ENCODE data around the gene PRPS1L1.

PRPS1L1 gene

GRCh38 chr7:18013936-18014335 is 13.7 kb downstream of the PRPS1L1 start:
- no peak for DNase-seq (ENCODE audit: low read depth in 2 of 2)

DNA sequence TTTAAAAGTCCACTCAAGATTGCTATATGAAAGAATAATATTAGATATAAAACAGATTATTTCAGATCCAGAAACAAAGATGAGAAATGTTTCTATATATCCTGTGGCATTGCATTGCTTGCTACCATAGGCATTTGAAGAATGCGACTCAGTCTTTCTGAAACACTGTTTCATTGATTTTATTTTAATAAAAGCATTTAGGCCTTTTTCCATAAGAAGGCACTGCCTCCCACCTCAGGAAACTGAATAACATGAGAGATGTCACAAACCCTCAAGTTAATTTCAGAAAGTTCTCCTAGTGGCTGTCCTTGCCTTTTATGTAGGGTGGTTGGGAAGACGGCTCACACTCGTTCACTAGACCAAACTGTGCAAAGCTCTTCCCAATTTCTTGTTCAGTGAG is 23.3 kb downstream of the PRPS1L1 start:
- no peak for DNase-seq (ENCODE audit: low read depth in 2 of 2)

DNA sequence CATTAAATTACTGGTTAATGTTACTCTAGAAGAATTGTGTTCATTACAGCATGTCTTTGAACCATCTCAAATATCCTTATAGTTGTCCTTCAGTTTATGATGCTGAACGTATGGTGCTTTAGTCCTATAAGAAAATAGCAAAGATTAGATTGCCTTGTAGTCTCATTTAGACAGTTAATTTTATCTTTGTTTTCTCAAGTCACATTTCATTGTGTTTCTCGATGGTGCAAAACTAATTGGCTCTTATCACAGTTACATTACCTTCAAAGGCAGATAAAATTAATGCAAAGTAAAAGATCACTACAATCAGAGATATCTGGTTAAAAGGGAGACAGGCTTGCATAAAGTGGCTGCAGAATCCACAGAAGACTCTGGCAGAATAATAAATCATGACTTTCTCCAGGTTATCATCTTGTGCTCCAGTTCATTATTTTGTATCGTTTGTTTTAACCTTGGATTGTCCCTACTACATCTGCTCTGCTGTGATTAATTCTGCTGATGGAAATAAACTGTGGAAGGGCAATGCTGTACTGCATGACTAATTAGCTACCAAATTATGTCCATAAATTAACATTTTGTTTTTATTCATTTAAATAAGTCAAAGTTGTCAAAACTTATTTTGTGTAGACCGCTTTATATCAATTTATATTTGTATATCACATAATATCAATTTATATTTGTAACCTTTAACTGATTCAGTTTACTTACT is 24.2 kb downstream of the PRPS1L1 start:
- no peak for DNase-seq (ENCODE audit: low read depth in 2 of 2)

GRCh38 chr7:17998692-17999091 is 29.0 kb downstream of the PRPS1L1 start:
- no peak for DNase-seq (ENCODE audit: low read depth in 2 of 2)

DNA sequence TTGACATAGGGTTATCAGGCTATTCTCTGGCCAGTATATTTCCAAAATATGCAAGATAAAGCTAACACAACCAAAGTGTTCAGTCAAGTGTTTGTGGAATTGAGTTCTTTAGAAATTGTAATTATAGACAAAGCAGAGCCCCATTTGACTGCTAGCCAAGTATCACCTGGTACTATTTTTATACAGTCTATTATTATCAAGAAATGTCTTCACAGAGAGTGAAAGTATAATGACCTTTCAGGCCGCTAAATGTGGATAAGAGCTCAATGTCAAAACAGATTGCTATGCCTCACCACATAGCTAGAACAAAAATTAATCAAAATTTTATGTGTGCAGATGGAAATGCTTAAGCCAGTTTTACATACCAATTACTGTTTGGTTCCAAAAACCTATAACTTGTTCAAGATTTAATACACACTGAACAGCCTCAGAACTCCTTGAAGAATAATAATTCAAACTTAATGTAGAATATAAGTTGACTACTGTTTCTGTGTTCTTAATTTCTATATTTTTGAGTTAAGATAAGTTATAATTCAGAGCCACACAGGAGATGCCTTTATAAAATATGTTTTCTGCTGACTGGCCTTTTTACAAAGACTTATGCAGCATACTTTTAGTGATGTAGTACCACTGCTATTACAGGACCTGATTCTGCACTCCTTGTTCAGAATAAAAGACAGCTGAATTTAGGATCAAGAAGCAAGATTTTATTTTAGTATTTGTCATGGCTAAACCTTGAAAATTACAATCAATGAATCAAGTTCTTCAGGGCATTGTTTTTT is 31.0 kb downstream of the PRPS1L1 start:
- DNase-seq (ENCODE audit: low read depth in 2 of 2): no peak

- DNase-seq (ENCODE audit: low read depth in 2 of 2): no peak
Observed at GRCh38 chr7:17996040-17996439, 31.6 kb downstream of the PRPS1L1 start.

- peak in 1 of 2 donors; percentile 0 for DNase-seq (ENCODE audit: low read depth in 2 of 2)
Observed at GRCh38 chr7:17994079-17994850, 33.4 kb downstream of the PRPS1L1 start.

GRCh38 chr7:17991866-17992648 is 35.6 kb downstream of the PRPS1L1 start:
- peak in 1 of 2 donors; percentile 4 for DNase-seq (ENCODE audit: low read depth in 2 of 2)

DNA sequence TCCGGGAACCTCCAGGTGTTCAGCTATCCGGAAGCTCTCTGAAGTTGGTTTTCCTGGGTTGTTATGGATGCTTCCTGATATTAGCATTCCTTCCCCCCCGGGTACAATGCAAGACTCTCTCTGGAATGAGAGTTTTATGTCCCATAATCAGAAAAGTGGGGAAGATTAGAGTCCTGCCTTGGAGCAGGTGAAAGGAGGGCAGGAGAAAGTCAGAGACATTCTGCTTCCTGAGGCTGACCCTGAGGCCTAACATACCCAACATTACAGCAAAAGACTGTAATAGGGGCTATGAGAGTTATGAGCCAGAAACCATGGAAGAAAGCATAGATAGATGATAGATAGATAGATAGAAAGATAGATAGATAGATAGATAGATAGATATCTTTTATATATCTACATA is 36.9 kb downstream of the PRPS1L1 start:
- no peak for DNase-seq (ENCODE audit: low read depth in 2 of 2)

- DNase-seq (ENCODE audit: low read depth in 2 of 2): no peak
Observed at GRCh38 chr7:17989546-17989945, 38.1 kb downstream of the PRPS1L1 start.

GRCh38 chr7:17988858-17989257 is 38.8 kb downstream of the PRPS1L1 start:
- DNase-seq (ENCODE audit: low read depth in 2 of 2): no peak

DNA sequence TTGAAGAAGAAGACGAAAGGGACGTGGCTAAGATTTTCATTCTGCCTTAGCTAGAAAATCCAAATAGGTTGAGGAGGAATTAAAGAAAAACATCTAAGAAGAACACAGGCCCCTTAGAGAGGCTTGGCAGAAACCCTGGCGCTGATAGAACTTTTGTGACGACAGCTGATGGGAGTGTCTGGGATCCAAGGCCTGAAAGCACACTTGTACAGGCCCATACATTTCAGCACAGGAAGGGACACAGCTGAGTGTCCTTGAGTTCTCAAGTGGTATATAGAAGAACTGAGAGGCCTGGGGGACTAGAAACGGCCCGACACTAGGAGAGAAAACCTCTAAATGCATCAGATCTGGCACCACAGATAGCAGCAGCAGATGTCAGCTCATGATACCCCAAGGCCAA is 39.5 kb downstream of the PRPS1L1 start:
- DNase-seq (ENCODE audit: low read depth in 2 of 2): no peak

DNA sequence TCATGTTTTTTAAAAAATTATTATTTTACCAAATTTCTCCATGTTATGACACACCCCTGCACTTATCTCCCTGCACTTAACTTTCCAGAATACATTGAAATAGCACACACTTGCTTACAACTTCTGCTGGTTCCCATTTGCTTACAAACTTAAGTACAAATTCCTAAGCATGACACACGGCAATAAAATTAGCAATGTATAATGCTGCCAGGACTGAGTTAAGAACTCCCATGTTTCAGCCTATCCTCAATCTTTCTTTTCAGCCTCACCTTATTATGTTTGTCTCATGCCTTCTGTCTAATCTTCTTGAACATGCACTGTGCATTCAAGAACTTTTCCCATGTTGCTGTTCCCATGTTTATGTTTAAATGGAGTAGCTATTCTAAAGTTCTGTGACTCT is 40.8 kb downstream of the PRPS1L1 start:
- no peak for DNase-seq (ENCODE audit: low read depth in 2 of 2)

- no peak for DNase-seq (ENCODE audit: low read depth in 2 of 2)
Observed at GRCh38 chr7:17985473-17986239, 42.0 kb downstream of the PRPS1L1 start.

DNA sequence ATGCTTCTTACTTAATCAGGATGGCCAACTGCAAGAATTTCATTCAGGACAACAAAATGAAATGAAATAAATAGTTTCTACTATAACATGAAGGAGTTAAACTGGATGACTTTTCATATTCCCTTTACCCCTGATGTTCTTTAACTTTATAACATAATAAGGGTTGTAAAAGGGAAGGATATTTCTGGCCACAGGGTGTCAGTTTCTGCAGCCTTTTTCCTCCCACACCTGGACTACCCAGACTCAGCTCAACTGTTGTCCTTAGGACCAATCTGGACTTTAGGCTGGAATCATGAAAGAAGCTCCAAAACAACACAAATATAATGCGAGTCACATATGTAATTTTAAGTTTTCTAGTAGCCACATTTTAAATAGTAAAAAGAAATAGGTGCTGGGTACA is 43.4 kb downstream of the PRPS1L1 start:
- no peak for DNase-seq (ENCODE audit: low read depth in 2 of 2)

DNA sequence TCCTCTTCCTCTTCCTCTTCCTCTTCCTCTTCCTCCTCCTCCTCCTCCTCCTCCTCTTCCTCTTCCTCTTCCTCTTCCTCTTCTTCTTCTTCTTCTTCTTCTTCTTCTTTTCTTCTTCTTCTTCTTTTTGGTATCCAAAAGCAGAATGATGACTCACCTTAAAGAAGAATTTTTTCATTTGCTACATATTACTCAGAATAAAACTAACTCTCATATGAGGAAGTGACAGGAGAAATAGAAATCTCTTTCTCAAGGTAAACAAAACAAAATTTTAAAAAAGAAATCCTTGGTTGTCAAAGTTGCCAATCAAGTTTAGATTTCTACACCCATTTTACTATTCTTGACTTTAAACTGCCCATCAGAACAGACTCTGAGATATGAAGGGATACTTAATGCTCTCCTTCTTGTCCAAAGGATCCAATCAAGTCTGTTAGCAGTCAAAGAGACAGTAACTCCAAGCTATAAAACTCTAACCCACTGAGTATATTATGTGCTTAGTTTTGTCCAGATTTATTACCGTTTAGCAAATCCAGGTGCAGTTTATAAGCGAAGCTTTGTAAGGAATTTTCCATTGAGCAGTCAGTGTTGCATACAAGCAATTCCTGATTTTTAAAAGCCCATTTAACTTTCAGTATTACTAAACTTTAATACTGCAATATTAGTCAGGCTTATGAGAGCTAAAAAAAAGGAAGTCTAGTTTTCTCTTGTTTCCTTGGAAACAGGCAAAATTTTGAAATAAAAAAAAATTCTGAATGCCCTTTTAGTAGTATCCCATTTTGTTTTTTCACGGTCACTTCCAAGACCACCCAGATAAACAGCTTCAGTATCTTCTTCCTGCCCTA is 44.2 kb downstream of the PRPS1L1 start:
- DNase-seq (ENCODE audit: low read depth in 2 of 2): no peak

- DNase-seq (ENCODE audit: low read depth in 2 of 2): no peak
Observed at GRCh38 chr7:17976952-17977351, 50.7 kb downstream of the PRPS1L1 start.

Measured in stimulated activated CD4-positive, alpha-beta T cell treated with anti-CD3 and anti-CD28 coated beads, Interleukin-15, amount 100 ng/mL, for 48 hours (primary cell).